Right lobe of liver (tissue), 4 donors: ENCODE data around the gene FBXW11.

Experiments used
- CTCF ChIP-seq, 4 donors: fragments of 200-600 bp in 3 of 4; fragments of 450-650 bp in 1 of 4; IDR thresholded peaks; one replicate each; pipeline versions ENCODE4 v1.5.1 to v1.8.0; 2016 to 2022; ENCODE audit warnings: antibody characterized with exemption in 4 of 4, mild to moderate bottlenecking in 2 of 4
- POLR2A ChIP-seq: fragments of 450-650 bp; IDR thresholded peaks from one replicate; pipeline ENCODE4 v1.6.1; 2017; ENCODE audit warnings: antibody characterized with exemption, mild to moderate bottlenecking
- donor health status: DM: no; HTN: no; CAD: no.
- donor health status: DM: no; HTN: no; CAD: no.
- donor health status: DM: no; HTN: yes; CAD: no.

- TF ChIP-seq CTCF (IDR thresholded peaks at IDR 0.05) (no peak), POLR2A (no peak)
Observed at GRCh38 chr5:171823269-171823668, 183.2 kb downstream of the FBXW11 start.
